T-helper 1 cell treated with Interleukin-12 subunit alpha and Interleukin-12 subunit beta and Interleukin-4 antibody, amounts not matched to agents 30 μg/mL and 1 μg/mL, for 36 hours (primary cell): Measurements from ENCODE around the gene ANKDD1A.

ENCODE experiments used
- H3K27ac Mint-ChIP-seq: one replicate; pipeline ENCODE4 v1.8.0; 2021; ENCODE audit warnings: mild to moderate bottlenecking, mixed read lengths
- H3K27me3 Mint-ChIP-seq: one replicate; pipeline ENCODE4 v1.8.0; 2021; ENCODE audit warnings: low read depth, mixed read lengths
- H3K36me3 Mint-ChIP-seq: one replicate; pipeline ENCODE4 v1.8.0; 2021; ENCODE audit warnings: low read depth, mixed read lengths
- H3K4me1 Mint-ChIP-seq: one replicate; pipeline ENCODE4 v1.8.0; 2021; ENCODE audit warnings: low read depth, mixed read lengths
- H3K4me3 Mint-ChIP-seq: one replicate; pipeline ENCODE4 v1.8.0; 2021; ENCODE audit warnings: mild to moderate bottlenecking, moderate library complexity, mixed read lengths
- H3K9me3 Mint-ChIP-seq: one replicate; pipeline ENCODE4 v1.8.0; 2021; ENCODE audit warnings: mixed read lengths

ANKDD1A gene

GRCh38 chr15:64987136-64987535 is 75.4 kb downstream of the ANKDD1A start:
- Mint-ChIP-seq H3K4me3 (peak overlapping the region; percentile 22), H3K4me1 (peaks cover 40% of the 10 kb centered on the region), H3K9me3 (no peaks in the 10 kb centered on the region)

GRCh38 chr15:64989416-64990167 is 77.9 kb downstream of the ANKDD1A start, which contains the start of gene SPG21:
TSS of gene SPG21 (minus strand) at chr15:64989914. CDS start at chr15:64983569, 6,345 bp downstream.
- peaks cover 6% of the 10 kb centered on the region for H3K36me3 Mint-ChIP-seq
- peak within 1 kb of the TSS; percentile 97 for H3K4me3 Mint-ChIP-seq
- H3K9me3 Mint-ChIP-seq: no peaks in the 10 kb centered on the region
- H3K27me3 Mint-ChIP-seq: no peaks in the 10 kb centered on the region
- H3K27ac Mint-ChIP-seq: peak within 1 kb of the TSS; percentile 91
- H3K4me1 Mint-ChIP-seq: peaks cover 42% of the 10 kb centered on the region

More at GRCh38 chr15:64987136-64987535, 75.4 kb downstream of the ANKDD1A start:
- H3K36me3 Mint-ChIP-seq: peaks cover 6% of the 10 kb centered on the region
- H3K27ac Mint-ChIP-seq: no peak overlapping the region
- H3K27me3 Mint-ChIP-seq: no peaks in the 10 kb centered on the region

GRCh38 chr15:64990168-64990470 is 78.4 kb downstream of the ANKDD1A start:
- H3K4me1 Mint-ChIP-seq: peaks cover 41% of the 10 kb centered on the region
- H3K36me3 Mint-ChIP-seq: peaks cover 6% of the 10 kb centered on the region
- peak overlapping the region; percentile 87 for H3K4me3 Mint-ChIP-seq

DNA sequence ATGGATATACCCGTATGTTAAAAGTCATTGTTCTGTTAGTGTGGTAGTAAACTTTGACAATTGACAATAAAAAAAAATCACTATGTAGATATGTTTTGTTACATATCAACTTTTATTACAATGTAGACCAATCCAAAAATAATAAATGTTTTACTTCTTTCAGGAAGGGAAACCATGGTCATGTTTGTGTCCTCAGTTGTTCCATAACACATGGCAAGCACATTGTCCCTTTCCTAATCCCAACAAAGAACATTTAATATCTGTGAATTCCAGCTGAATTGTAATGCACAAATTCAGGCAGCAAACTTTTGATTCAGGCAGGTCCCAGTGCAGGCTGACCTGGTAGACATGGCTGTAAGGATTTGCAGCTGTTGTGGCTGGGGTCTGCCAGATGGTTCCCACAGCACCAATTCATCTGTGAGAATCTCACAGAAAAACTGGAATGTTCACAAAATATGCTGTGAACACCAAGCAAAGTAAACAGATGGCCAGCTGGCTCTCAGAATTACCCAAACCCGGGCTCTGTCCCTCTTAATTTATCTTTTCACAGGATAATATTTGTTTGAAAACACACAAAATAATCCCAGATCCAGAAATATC is 79.9 kb downstream of the ANKDD1A start:
- peaks cover 34% of the 10 kb centered on the region for H3K4me1 Mint-ChIP-seq
- H3K4me3 Mint-ChIP-seq: peak overlapping the region; percentile 51
- H3K9me3 Mint-ChIP-seq: no peaks in the 10 kb centered on the region
- no peaks in the 10 kb centered on the region for H3K27me3 Mint-ChIP-seq
- peaks cover 6% of the 10 kb centered on the region for H3K36me3 Mint-ChIP-seq
- H3K27ac Mint-ChIP-seq: no peak overlapping the region

More at GRCh38 chr15:64990168-64990470, 78.4 kb downstream of the ANKDD1A start:
- Mint-ChIP-seq H3K27ac (peak overlapping the region; percentile 83), H3K27me3 (no peaks in the 10 kb centered on the region), H3K9me3 (no peaks in the 10 kb centered on the region)

DNA sequence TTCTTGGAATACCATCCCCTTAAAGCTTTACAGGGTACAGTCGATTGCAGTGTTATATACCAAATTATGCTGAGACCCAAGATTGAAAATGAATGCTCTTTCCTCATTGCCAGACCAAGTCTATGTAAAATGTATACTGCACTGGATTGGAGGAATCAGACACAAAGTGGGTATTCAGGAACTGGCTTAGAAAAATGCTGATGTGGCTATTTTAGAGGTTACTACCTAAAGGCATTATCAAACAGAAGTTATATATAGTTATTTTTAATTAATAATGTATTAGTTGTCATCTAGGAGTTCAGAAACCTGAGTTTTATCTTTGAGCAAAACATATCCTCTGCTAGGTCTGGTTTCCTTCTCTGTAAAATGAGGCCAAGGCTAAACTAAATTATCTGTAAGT is 81.6 kb downstream of the ANKDD1A start:
- Mint-ChIP-seq H3K27ac (peak overlapping the region; percentile 12), H3K4me1 (peaks cover 23% of the 10 kb centered on the region), H3K27me3 (no peaks in the 10 kb centered on the region), H3K9me3 (no peaks in the 10 kb centered on the region), H3K4me3 (peak overlapping the region; percentile 47), H3K36me3 (peaks cover 2% of the 10 kb centered on the region)

- H3K27ac Mint-ChIP-seq: no peak overlapping the region
- no peaks in the 10 kb centered on the region for H3K27me3 Mint-ChIP-seq
- no peaks in the 10 kb centered on the region for H3K36me3 Mint-ChIP-seq
- no peaks in the 10 kb centered on the region for H3K9me3 Mint-ChIP-seq
- H3K4me3 Mint-ChIP-seq: no peak overlapping the region
- peaks cover 5% of the 10 kb centered on the region for H3K4me1 Mint-ChIP-seq
Observed at GRCh38 chr15:64997066-64997465, 85.4 kb downstream of the ANKDD1A start.

GRCh38 chr15:64997745-64998375 is 86.2 kb downstream of the ANKDD1A start:
- Mint-ChIP-seq H3K36me3 (peaks cover under 1% of the 10 kb centered on the region), H3K27me3 (no peaks in the 10 kb centered on the region), H3K4me3 (no peak overlapping the region), H3K4me1 (peaks cover 4% of the 10 kb centered on the region), H3K9me3 (no peaks in the 10 kb centered on the region), H3K27ac (no peak overlapping the region)

- Mint-ChIP-seq H3K4me1 (no peaks in the 10 kb centered on the region), H3K4me3 (no peak overlapping the region), H3K27ac (no peak overlapping the region), H3K36me3 (peaks cover 5% of the 10 kb centered on the region), H3K9me3 (no peaks in the 10 kb centered on the region), H3K27me3 (no peaks in the 10 kb centered on the region)
Observed at GRCh38 chr15:65004993-65005392, 93.3 kb downstream of the ANKDD1A start.

GRCh38 chr15:65006876-65007275 is 95.2 kb downstream of the ANKDD1A start:
- no peaks in the 10 kb centered on the region for H3K27me3 Mint-ChIP-seq
- H3K36me3 Mint-ChIP-seq: peaks cover 8% of the 10 kb centered on the region
- H3K4me1 Mint-ChIP-seq: no peaks in the 10 kb centered on the region
- H3K9me3 Mint-ChIP-seq: no peaks in the 10 kb centered on the region
- no peak overlapping the region for H3K4me3 Mint-ChIP-seq
- H3K27ac Mint-ChIP-seq: no peak overlapping the region
